Testis (tissue), 2 donors: ENCODE data around the gene PLXNA1.

Experiments used
- CTCF ChIP-seq, 3 experiments: fragments of 450-650 bp in 2 of 3; fragments of 200-600 bp in 1 of 3; sonication (generic) in 1 of 3; IDR thresholded peaks; one replicate each; pipeline ENCODE4 v1.5.1; 2016 to 2019; ENCODE audit warnings: antibody characterized with exemption in 3 of 3, mild to moderate bottlenecking in 2 of 3, moderate library complexity in 1 of 3
- POLR2A ChIP-seq: fragments of 450-650 bp; IDR thresholded peaks from one replicate; pipeline ENCODE4 v1.6.1; 2017; ENCODE audit warnings: antibody characterized with exemption, mild to moderate bottlenecking, moderate library complexity

GRCh38 chr3:126996905-126997304, 14.0 kb downstream of the PLXNA1 start:
- TF ChIP-seq CTCF (IDR thresholded peaks at IDR 0.05) = no peak
- no peak for TF ChIP-seq POLR2A
